IPS-NIHi7 (cell line): Measurements from ENCODE around the gene TBC1D30.
A peak's percentile ranks its signal among the peaks of the same experiment; 100 is the strongest.

Source experiments
- DNase-seq: peaks from one replicate; pipeline ENCODE4 v3.0.0; 2012; ENCODE audit warnings: mixed read lengths; ENCODE audit errors: extremely low spot score

Gene TBC1D30

DNA sequence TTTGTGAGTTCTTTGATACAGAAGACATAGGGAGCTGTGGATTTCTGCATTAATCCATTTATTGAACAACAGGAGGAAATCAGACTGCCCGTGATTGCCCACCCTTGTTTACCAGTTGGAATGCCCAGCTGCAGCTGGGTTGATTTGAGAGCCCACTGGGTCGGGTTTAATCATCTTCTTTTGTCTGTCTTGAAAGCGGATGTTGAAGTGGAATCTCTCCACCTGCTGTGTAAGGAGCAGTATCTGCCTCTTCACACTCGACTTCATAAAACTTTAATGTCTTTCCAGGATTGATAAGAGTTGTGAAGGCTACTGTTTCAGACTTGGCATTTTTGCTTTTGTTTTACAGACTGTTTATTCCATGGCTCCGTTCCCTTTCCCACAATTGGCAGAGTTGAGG is 39.9 kb downstream of the TBC1D30 start:
- no peak for DNase-seq

DNA sequence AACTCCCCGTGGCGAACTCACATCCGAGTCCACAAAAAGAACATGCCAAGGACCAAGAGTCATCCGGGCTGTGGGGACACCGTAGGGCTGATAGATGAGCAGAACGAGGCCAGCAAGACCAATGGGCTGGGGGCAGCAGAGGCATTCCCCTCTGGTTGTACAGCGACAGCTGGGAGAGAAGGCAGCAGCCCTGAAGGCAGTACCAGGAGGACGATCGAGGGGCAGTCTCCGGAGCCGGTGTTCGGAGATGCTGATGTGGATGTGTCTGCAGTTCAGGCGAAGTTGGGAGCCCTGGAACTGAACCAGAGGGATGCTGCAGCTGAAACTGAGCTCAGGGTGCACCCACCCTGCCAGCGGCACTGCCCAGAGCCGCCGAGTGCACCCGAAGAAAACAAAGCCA is 50.7 kb downstream of the TBC1D30 start:
- DNase-seq: no peak

DNA sequence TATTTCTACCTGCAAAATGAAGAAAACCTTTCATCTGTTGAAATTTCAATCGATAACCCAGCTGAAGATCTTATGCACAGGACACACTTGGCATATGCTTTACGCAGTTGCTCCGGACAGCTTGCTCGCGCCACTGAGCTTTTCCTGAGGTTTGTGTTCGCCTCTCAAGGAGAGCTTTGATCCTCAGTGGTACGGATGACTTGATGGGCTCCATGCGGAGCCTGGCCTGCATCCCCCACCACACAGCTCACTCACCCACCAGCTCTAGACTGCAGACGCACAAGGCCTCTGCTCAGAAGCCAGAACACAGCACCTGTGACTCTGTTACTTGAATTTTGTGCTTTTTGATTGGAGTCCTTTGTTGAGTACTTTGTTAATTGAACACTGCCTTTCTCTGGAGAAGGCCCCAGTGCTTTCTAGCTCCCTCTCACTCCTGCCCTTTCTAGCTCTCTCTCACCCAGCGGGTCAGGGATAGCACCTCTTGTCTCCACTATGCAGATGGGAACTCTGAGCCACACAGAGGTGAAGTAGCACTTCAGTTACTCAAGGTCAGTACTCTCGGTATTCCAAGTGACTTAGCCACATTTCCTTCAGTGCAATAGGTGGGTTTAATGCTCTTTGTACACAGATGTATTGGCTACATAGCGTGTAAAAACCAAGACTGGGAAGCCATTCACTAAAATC is 52.1 kb downstream of the TBC1D30 start:
- no peak for DNase-seq

GRCh38 chr12:64877363-64878004 is 53.0 kb downstream of the TBC1D30 start:
- no peak for DNase-seq

DNA sequence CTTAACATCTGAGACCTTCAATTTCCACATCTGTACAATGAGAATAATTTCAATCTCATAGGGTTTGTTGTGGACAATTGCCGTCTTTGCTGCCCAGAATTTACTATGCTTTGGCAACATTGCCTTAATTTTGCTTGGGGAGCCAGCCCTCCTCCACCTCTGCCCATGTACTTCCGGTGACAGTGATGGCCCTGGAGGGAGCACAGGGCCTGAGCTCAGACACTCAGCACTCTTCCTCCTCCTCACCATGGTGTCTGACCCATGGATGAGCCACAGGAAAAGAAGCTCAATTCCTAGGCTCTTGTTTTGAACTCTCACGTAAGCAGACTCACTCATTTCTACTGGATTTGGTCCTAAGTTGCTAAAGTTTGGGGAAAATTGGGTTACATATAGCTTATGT is 58.2 kb downstream of the TBC1D30 start:
- no peak for DNase-seq

GRCh38 chr12:64883264-64884163 is 59.1 kb downstream of the TBC1D30 start:
- peak; percentile 50 for DNase-seq

GRCh38 chr12:64884164-64884542 is 59.7 kb downstream of the TBC1D30 start:
- DNase-seq: no peak

GRCh38 chr12:64884728-64885127 is 60.3 kb downstream of the TBC1D30 start:
- DNase-seq: no peak

DNA sequence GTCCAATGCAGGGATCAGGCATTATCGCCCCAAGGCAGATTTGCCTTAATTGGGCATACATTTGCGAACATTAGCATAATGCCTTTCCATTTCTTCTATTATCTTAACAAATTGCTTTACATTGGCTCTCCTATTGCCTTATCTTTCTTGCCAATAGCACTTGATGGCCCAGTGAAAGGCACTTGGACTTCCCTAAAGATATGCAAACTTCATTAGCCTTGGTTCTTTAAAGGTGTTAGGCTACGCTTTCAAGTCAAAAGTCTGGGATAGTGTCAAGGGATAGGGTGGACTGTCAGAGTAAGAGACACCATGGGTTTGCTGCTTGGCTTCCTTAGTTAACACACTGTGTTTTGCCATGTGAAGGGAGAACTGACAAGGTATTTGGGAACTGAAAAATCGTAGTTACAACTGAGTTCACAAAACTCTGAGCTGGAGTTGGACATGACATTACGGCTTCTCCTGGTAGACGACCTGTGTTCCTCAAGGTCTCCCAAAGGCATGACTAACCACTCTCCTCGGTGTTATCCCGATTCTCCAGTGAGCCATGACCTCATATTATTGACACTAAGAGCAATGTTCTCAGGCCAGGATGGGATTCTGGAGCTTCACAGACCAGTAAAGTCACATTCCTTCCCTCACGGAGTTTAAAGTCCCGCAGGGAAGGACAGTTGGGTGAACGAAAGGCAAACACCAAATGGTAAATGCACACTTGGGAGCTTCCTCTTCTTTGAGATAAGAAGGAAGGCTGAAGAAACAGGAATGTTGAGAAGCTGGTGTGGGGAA is 65.2 kb downstream of the TBC1D30 start:
- DNase-seq: peak; percentile 55

GRCh38 chr12:64890873-64891468 is 66.5 kb downstream of the TBC1D30 start:
- DNase-seq: peak; percentile 59

- DNase-seq: no peak
Observed at GRCh38 chr12:64891629-64892028, 67.2 kb downstream of the TBC1D30 start.

DNA sequence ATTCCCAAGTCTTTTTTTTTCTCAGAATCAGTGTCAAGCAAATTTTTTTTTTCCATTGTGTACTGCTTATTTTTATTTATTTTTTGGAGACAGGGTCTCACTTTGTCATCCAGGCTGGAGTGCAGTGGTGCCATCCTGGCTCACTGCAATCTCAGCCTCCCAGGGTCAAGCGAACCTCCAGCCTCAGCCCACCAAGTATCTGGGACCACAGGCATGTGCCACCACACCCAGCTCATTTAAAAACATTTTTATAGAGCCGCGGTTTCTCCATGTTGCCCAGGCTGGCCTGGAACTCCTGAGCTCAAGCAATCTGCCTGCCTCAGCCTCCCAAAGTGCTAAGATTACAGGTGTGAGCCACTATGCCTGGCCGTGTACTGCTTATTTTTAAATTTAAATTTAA is 68.1 kb downstream of the TBC1D30 start:
- no peak for DNase-seq

GRCh38 chr12:64893961-64894360 is 69.5 kb downstream of the TBC1D30 start:
- DNase-seq: no peak

DNA sequence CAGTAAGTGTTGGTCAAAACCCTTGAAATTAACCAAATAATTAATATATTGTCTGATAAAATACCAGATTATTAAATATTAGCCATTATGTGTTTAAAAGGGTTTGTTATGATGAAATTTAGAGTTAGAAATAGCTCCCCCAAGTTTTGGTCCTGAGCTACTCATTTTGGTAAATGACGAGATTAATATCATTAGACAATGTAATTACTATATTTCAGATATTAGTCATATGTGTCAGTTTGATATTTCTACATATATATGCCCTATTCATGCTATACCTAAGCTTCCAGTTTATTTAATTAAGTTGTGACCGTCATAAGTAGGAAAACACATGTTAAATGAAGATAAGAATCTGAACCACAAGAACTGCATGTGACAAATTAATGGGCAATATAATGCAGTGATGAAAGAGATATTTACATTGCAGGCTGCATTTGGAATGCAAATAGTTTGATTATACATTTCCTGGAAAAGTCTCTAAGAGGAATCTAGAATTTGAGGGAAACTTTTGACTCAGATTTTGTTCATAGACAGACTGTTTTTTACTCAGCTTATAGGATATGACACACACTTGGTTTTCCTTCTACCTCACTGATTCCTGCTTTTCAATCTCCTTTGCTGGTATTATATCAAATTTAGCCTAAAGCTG is 70.5 kb downstream of the TBC1D30 start:
- DNase-seq: no peak

GRCh38 chr12:64895526-64895925 is 71.1 kb downstream of the TBC1D30 start:
- no peak for DNase-seq

- no peak for DNase-seq
Observed at GRCh38 chr12:64900540-64900939, 76.1 kb downstream of the TBC1D30 start.

DNA sequence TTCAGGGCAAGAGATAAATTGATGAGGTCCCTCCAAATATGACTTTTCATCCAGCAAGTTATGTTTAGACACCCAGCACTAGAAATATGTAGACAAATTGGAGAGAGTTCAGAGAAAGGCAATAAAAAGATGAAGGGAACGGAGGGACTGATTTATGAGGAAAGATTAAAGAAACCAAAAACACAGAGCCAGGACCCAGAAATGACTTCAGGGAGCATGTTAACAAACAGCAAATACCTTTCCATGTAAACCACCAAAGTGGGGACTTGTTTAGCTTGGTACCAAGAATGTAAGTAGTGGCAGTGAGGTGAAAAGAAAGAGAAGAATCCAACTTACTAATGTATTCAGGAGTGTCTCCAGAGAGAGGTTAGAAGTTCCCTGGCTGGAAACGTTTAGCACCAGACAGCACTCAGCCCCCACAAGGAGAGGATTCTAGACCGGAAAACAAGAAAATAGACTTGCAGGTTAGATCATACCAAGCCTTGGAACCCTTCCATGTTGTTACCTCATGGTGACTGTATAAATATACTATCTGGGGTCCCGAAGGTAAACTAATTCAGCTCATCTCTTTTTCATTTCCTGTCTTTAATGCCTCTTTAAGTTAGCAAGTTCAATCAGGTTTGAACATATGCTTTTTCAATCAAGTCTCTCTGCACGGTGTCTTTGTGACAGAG is 79.2 kb downstream of the TBC1D30 start:
- DNase-seq: no peak

DNA sequence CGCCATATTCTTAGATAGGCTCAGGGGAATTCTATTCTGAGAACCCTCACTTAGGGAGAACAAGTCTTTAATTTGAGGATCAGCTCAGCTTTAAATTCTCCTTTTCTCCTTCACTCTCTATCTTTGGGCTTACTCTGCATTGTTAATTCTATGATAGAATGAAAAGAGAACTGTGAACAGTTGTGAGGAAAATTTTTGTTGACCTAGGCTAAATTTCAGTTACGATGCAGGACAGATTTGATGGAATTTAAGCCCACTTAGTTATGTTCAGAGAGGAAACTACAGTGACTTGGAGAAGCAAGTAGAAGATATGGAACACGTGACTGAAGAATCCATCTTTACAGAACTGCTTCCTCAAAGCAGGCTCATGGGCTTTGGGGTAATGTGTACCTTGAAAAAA is 82.7 kb downstream of the TBC1D30 start:
- DNase-seq: no peak

- no peak for DNase-seq
Observed at GRCh38 chr12:64909124-64909523, 84.7 kb downstream of the TBC1D30 start.

GRCh38 chr12:64911081-64911480 is 86.6 kb downstream of the TBC1D30 start:
- DNase-seq: no peak
